Activated T-cell treated with anti-CD3 and anti-CD28 coated beads for 1 hour (primary cell): ENCODE data around the gene WSB1.
"Not testable (repeated sequence)": the region's sequence is repeated elsewhere in the genome, so short reads cannot be mapped to it uniquely, and the experiment has no call there.

Experiments used
- DNase-seq: peaks from one replicate; pipeline ENCODE4 v3.0.0-alpha.2; 2020; ENCODE audit warnings: low read depth

Gene WSB1, protein sequence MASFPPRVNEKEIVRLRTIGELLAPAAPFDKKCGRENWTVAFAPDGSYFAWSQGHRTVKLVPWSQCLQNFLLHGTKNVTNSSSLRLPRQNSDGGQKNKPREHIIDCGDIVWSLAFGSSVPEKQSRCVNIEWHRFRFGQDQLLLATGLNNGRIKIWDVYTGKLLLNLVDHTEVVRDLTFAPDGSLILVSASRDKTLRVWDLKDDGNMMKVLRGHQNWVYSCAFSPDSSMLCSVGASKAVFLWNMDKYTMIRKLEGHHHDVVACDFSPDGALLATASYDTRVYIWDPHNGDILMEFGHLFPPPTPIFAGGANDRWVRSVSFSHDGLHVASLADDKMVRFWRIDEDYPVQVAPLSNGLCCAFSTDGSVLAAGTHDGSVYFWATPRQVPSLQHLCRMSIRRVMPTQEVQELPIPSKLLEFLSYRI

DNA sequence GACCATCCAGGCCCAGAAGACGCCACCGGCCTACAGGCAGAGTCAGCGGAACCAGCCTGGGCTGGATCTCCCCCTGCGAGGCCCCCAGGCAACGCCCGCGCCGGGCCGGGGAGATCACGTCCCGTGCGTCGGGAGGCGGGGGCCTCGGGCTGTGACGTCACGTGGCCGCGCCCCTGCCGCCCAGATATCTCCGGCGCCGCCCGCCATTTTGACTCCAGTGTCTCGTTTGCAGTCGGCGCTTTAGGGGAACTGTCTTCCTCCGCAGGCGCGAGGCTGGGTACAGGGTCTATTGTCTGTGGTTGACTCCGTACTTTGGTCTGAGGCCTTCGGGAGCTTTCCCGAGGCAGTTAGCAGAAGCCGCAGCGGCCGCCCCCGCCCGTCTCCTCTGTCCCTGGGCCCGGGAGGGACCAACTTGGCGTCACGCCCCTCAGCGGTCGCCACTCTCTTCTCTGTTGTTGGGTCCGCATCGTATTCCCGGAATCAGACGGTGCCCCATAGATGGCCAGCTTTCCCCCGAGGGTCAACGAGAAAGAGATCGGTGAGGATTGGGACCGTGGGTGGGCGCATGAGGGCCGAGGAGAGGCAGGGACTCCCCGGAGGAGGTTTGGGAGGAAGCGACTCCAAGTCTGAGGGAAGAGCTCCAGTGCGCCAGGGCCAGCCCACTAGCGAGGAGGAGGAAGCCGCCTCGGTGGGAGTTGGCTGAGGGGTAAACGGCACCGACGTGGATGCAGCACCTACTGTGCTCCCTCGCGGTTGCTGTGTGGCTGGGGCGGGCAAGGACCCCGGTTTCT lies at the start of gene WSB1:
TSS of gene WSB1 (plus strand) at position 217 of the 791 bp plus-strand sequence. CDS start at position 499, 282 bp downstream.
- DNase-seq: peak; percentile 90

DNA sequence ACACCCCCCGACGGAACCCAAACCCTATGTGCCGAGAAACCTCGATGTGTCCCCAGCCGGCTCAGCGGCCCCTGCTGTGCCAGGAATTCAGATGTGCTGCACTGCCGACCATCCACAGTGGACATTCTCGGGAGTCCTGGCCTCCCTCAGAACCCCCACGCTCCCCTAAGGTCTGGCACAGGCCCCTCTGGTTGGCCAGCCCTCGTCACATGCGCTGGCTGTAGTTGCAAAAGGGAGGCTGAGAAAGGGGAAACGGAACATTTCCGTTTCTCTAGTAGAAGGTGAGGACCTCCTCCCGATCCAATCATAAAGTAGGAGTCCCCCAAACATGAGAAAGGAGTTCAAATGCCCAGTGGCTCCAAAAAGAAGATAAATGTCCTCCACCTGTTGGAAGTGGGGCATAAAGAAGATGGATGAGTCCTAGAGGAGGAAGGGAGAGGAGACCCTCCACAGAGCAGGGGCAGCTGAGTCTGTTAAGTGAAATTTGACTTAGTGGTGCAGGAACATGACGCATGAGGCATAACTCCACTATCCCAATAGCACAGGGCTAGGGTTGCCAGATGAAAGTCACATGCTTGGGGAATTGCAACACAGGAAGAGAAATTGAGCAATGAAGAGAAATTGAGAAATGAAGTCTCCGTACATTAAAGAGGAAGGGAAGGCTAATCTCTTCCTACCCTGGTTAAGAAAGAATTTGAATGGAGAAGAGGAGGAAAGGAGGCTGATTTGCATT lies 49.3 kb upstream of the WSB1 start:
- no peak for DNase-seq

DNA sequence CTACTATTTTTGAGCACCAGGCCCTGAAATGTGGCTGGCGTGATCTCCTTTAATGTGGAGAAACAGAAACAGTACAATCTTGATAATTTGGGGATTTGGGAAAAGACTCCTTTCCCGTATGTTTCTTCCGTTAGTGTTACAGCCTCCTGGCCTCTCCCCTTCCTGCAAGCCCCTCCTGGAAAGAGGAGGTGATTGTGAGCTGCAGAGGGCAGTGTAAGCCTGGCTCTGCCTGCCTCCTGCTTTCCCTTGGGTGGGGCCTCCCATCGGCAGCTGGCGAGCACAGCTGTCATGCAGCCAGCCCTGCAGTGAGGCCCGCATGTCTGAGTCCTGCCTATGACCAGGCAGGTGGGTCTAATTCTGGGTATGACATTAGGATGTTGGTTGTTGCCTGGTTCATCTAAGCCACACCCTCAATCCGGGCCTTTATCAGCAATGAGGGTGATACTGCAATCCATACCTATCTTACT lies 48.7 kb upstream of the WSB1 start:
- peak; percentile 22 for DNase-seq

DNA sequence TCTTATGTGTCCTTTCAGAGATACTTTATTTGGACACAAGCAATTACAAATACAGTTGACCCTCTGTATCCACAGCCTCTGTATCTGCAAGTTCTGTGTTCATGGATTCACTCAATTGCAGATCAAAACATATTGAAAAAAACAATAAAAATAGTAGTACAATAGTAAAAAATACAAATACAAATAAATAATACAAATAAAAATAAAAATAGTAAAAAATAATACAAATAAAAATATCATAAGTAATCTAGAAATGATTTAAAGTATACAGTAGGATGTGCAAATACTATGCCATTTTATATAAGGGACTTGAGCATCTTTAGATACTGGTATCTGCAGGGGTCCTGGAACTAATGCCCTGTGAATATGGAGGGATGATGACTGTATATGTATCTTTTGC lies 47.4 kb upstream of the WSB1 start:
- no peak for DNase-seq

DNA sequence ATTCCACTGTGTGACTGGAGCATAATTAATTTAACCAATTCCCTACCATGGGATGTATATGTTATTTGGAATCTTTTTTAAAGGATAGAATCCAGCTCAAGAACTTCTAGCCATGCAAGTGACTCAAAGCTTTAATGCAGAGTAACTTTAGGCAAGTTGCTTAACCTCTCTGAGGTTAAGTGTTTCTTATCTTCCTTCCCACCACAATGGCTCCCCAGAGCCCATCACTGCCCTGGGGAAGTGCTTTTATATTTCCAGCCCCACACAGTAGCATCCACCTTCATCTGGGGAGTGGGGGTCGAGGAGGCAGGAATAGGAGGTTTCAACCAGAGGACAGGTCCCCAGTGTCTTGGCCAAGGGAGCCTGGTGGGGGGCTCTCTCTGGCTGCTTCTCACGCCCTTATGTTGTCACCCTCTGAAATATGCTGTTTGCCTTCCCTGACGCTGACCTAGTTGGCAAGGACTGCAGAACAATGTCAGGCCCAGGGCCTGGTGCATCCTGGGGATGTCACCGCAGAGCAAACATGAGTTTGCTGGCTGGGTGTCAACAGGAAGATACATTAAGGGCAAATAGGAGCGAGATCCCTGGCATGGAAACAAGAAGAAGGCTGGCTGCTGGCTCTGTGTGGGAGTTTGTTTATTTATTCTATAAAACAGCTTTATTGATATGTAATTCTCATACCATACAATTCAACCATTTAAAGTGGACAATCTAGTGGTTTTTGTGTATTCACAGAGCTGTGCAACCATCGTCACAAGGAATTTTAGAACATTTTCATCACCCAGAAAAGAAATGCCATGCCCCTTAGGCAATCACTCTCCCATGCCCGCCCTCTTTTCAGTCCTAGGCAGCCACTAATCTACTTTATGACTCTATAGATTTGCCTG lies 46.6 kb upstream of the WSB1 start:
- DNase-seq: no peak

DNA sequence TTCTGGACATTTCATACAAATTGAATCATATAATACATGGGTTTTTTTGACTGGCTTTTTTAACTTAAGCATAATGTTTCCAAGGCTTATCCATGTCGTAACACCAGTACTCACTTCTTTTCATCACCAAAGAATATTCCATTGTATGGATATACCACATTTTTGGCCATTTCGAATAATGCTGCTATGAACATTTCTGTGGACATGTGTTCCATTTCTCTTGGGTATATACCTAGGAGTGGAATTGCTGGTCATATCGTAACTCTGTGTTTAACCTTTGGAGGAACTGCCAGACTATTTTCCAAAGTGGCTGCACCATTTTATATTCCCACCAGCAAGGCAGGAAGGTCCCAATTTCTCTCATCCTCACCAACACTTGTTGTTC lies 46.0 kb upstream of the WSB1 start:
- DNase-seq: no peak

DNA sequence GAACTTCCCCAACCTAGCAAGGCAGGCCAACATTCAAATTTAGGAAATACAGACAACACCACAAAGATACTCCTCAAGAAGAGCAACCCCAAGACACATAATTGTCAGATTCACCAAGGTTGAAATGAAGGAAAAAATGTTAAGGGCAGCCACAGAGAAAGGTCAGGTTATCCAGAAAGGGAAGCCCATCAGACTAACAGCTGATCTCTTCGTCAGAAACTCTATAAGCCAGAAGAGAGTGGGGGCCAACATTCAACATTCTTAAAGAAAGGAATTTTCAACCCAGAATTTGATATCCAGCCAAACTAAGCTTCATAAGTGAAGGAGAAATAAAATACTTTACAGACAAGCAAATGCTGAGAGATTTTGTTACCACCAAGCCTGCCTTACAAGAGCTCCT lies 43.1 kb upstream of the WSB1 start:
- not testable (repeated sequence) for DNase-seq

DNA sequence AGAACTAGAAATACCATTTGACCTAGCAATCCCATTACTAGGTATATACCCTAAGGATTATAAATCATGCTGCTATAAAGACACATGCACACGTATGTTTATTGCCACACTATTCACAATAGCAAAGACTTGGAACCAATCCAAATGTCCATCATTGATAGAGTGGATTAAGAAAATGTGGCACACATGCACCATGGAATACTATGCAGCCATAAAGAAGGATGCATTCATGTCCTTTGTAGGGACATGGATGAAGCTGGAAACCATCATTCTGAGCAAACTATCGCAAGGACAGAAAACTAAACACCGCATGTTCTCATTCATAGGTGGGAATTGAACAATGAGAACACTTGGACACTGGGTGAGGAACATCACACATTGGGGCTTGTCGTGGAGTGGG lies 39.1 kb upstream of the WSB1 start:
- not testable (repeated sequence) for DNase-seq

DNA sequence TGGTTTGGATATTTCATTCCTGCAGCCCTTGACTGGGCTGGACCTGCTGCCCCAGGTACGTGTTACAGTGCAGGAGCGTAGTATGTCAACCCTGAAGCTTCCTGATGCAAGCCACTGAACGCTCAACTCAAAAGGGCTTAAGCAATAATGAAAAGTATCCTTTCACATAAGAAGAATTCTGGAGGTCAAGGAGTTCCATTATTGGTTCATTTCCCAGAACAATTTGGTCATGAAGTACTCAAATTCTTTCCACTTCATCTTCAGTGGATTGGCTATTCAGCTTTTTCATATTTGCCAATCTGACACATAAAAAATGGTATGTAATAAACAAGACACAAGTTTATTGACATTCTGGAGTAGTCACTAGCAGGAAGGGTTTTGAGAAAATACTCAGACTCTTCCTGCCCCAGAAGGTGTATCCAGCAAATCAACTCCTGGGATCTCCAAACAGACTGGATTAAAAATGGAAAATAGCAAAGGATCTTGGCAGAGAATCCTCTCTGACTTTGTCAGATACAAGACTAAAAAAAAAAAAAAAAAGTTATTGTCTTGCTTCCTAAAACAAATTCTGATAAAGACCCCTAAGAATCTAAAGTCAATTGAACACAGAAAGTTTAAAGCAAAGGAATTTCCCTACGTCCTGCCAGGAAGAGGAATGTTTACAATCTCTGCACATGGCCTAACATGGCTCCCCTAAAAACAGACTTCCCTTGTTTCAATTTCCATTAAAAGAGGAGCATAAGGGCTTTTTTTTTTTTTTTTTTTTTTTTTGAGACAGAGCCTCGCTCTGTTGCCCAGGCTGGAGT lies 37.5 kb upstream of the WSB1 start:
- DNase-seq: no peak

DNA sequence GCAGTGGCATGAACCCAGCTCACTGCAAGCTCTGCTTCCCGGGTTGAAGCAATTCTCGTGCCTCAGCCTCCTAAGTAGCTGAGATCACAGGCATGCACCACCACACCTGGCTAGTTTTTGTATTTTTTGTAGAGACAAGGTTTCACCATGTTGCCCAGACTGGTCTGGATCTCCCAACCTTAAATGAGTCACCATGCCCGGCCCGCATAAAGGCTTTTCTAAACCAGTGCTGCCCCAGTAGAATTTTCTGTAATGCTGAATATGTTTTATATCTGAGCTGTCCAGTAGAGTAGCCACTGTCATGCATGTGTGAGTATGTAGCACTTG lies 36.9 kb upstream of the WSB1 start:
- DNase-seq: no peak

DNA sequence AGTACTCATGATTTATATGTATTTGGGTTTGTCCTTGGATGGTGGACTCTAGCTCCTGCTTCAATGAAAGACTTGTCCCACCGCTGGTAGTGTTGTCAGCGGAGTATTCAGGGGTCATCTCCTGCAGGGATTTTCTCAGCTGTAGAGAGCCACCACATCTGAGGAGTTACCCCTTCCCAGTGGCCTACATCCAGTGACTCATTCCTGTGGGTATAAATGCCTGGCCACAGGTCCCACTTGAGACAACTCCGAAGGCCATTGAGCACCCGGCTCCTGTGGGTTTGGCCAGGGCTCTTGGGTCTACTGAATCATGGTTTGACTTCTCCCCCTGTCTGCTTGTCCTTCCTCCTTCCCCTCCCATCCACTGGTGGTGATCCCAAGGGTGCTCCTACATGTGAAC lies 34.6 kb upstream of the WSB1 start:
- no peak for DNase-seq

DNA sequence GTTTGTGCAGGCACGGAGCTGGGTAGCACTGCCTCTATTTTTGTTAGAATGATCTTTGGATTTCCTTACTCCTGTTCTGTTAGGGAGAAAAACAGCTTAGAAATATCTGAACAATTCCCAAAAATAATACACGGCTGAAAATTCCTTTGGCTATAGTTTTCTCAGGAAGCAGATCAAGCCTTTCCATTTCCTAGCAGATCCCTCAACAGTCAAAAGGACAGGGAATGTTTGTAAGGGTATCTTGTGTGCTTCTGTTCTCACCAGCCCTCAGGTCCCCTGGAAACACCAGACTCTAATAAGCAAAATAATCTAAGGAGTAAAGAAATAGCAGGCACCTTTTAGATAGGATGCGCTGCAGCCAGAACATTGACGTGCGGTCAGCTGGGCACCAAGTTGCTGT lies 30.5 kb upstream of the WSB1 start:
- no peak for DNase-seq

DNA sequence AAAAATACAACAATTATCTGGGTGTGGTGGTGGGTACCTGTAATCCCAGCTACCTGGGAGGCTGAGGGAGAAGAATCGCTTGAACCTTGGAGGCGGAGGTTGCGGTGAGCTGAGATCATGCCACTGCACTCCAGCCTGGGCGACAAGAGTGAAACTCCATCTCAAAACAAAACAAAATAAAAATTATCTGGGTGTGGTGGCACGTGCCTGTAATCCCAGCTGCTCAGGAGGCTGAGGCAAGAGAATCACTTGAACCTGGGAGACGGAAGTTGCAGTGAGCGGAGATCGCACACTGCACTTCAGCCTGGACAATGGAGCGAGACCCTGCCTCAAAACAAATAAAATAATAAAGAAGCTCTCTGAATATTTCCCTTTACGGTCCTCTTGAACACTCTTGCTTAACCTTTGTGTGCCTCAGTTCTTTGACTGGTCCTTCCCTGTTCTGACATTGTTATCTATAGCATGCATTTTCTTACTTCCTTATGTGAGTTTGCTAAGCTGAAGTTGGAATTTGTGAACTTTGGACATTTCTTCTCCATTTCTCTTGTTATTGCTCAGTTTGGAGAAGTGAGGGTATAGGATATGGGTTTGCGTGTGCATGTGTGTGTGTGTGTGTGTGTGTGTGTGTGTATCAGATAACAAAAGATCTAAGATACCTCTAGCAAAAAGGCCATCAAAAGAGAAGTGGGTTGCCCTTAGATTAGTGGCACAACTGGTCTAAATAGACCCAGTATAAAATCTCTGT lies 29.7 kb upstream of the WSB1 start:
- DNase-seq: no peak

DNA sequence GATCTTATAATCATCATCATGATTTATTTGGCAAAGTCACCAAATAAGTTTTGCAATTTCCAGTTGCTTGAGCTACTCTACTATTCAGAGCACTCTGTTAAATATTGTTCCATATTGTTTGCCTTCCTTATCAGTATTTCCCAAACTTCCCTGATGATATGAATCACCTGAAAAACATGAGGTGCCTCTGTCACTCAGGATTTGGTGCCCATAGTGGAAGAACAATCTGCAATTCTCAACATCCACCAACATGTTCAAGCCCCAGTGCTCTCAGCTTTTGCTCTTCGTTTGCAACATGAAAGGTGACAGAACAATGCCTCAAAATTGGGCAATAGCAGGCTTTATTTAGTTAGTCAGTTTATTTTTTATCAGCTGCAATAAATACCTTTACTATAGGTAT lies 28.6 kb upstream of the WSB1 start:
- DNase-seq: no peak

DNA sequence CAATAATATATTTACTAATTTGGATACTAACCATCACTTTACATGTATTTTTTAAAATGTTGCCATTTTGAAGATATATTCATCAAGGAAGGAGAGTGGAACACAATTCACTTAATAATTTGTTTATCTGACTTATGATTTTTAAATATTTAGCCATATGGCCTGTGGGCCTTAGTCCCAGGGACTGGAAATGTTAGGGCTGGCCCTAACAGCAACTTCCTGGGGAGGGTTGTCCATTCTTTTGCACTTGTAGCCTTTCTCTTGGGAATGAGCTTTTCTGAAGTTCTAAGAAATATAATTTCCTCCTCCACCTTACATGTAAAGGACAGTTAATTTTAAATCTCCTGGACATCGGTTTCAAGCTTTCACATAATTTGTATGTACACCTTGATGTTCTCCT lies 27.7 kb upstream of the WSB1 start:
- DNase-seq: no peak

DNA sequence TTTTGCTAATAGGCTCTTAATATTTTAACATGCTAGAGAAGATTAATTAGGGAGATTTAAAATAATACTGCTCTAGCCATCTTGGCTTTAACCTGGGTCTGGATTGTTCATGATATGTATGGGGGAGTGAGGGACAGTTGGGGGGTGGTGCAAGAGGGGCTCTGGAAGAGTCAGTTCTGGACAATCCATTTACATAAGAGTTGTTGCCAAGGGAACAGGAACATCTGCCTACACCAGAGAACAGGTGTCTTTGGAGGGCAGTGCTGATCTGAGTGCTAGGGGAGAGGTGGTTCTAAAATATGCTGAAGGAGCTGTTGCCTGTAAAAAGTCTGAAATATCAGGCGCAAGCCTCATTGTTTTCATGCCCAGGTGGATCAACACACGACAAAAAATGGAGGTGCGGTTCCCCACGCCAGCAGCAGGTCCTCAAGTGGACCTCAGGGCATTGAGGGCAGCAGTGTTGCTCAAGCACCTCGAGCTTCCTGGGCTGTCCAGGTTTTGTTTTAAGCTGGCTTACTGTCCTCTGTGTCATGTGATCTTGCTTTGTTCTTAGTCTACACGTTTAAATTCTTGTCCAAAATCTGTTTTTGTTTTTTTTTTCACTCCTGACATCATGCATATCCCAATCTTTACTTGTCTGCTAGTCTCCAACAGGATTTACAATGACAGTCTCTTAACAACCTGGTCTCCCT lies 25.4 kb upstream of the WSB1 start:
- DNase-seq: no peak

DNA sequence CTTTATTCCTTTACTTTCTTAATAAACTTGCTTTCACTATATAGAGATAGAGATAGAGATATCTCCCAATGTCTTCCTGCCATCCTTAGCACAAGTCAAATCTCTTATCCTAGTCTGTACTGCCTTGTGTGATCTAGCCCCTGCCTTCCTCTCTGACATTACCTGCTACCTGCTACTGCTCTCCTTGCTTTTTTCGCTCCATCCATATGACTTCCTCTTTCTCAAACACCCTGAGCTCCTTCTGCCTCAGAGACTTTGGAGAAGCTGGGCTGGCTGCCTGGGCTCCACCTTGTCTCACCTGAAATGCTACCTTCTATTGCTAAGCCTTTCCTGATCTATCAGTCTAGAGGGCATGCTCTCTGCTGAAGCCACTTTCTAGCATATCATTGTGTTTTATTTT lies 24.7 kb upstream of the WSB1 start:
- DNase-seq: no peak

DNA sequence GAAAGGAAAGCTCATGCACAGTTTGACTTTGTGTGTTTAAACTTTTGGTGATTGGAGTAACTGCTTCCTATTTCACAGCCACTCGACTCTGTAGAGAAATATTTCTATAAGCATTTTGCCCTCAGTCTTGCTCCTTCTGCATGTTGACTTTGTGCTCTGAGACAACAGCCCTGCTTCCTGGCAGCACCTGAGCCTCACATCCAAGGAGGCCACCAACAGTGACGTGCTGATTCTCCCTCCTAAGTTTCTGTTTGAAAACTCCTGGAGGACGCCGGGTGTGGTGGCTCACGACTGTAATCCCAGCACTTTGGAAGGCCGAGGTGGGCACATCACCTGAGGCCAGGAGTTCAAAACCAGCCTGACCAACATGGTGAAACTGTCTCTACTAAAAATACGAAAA lies 23.9 kb upstream of the WSB1 start:
- no peak for DNase-seq

DNA sequence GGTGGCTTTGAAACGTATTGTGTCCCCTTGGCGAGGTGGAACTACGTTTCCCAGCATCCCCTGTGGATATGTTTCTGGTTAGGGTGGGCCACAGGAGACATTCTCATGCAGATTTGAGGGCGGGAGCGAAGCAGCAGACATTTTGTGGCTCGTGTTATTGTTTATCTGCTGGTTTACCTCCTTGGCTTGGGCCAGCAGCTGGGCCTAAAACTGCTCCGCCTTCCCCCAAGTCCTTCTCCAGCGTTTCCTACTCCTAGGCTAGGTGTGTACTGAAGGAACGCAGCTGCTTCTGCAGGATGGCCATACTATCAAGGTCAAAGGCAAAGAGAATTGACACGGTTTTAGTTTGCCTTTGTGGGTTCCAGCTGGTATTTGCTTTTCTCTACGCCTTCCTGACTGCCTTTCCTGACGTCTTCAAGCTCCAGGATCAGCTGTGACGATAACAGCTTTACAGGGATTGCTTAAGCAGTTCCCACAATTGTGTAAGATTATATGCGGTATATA lies 17.2 kb upstream of the WSB1 start:
- no peak for DNase-seq
